Stimulated activated CD4-positive, alpha-beta T cell treated with anti-CD3 and anti-CD28 coated beads, Interleukin-1b, Interleukin-23, amount 100 ng/mL, for 24 hours (primary cell): ENCODE measurements around the gene LCLAT1.
"Not testable (repeated sequence)": the region's sequence is repeated elsewhere in the genome, so short reads cannot be mapped to it uniquely, and the experiment has no call there.

Source experiments
- DNase-seq, 4 experiments: peaks; one replicate each; pipeline ENCODE4 v3.0.0-alpha.2; 2020; ENCODE audit warnings: low read depth in 4 of 4, low spot score in 1 of 4

LCLAT1 gene

DNA sequence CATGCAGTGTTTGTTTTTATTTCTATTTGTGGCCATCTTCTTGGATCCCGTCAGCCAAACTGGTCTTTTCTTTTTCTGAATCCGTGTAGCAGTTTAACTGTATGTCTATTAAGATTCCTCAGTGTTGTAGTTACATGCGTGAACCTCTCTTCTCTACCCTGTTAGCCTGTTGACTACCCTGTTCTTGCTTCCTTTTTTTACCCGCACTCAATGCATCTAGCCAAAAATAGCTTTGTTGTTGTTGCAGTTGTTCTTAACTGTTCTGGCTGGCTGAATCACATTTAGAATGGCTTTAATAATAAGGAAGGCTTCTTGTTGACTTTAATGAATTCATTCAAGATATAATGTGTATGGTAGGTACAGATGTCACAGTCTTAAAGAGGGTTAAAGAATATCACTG, 137.1 kb downstream of the LCLAT1 start:
- DNase-seq, result no peak

DNA sequence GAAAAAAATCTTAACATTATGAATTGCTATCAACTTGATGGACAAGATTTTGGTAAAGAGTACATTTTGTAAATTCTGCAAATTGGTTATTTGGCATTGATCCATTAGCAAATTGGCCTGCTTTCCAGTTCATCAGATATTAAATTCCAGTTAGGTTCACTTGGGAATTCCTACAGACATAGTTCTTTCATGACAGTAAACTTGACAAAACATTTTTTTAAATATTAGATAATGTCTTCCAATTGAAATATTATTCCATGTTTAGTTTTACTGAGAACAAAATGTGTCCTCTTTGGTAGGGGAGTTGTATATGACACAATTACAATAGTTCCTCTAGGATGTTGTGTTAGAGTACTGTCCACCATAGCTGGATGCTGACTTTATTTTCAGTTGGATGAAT, 141.9 kb downstream of the LCLAT1 start:
- DNase-seq, result no peak

DNA sequence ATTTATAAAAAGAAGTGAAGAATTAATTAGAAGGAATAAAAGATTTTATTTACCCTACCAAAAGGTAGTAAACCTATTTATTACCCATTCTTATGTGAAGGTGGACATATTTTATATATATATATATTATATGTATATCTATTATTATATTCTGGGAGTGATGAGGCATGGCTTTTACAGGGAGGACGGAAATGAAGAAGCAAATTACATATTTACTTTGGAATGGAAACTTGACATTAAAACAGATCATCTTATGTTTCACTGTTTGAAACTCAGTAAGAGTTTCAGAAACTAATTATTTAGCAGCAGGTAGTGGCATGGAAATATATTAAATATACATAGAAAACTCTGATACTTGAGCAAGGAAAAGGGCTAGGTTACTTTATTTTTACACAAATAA, 143.4 kb downstream of the LCLAT1 start:
- no peak for DNase-seq

DNA sequence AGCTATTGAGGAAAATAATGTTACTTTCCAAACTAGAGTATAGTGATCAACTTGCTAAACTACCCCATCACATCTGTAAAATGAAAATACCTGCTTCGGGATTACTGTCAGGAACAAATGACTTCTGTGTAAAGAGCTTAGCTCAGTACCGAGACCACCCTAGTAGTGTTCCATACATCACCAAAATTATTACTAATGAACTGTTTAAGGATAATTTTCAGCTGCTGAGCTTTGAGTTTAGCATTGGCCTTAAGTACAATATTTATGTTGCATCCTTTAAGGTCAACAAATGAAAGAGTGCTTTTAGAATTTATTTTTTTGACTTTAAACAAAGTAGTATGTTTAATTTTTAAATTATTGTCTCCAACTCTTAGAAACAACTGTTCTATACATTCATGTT, 144.1 kb downstream of the LCLAT1 start:
- no peak for DNase-seq

DNA sequence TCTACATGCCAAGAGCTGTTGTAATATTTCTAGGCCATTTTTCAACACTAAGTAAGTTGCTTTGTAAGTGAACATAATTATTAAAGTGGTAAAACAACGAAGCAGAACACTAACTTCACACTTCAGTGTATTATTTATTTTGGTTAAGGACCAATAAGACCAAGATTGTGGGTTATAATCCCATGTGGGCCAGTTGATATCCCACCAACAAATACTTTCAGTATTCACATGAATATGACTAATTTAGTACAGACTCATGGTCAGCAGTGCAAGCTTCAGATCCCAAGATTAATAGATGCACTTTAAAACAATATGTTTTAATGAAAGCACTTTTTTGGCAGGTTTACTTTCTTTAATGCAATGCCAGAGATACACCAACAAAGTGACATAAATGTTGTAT, 154.3 kb downstream of the LCLAT1 start:
- no peak for DNase-seq

DNA sequence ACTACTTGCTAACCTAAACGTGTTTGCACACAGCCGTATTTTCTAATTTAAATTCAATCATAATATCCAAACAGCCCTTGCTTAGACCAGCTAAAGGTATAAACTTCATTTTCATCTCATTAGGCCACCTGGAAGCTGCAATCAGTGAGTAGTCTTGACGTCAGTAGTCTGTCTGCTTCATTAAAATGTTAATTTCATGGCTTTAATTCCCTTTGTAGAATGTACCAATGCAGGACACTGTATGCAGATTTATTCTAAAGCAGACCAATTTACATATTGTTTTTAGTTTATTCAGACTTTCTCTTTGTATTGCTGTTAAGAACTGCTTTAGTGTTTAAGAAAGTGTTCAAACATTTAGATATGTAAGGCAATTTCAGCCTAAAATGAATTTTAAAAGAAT, 158.2 kb downstream of the LCLAT1 start:
- DNase-seq, result no peak

DNA sequence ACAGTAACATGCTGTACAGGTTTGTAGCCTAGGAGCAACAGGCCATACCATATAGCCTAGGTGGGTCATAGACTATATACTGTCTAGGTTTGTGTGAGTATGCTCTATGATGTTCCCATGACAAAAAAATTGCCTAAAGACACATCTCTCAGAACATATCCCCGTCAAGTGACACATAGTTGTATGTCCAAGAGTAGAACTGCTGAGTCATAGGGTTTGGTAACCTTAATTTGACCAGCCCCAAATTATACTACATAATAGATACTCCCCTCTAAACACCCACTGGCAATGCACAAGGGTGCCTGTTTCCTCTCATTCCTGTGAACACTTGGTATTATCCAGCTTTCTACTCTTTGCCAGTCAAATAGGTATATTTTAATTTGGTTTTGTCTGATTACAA, 161.6 kb downstream of the LCLAT1 start:
- DNase-seq, result no peak

DNA sequence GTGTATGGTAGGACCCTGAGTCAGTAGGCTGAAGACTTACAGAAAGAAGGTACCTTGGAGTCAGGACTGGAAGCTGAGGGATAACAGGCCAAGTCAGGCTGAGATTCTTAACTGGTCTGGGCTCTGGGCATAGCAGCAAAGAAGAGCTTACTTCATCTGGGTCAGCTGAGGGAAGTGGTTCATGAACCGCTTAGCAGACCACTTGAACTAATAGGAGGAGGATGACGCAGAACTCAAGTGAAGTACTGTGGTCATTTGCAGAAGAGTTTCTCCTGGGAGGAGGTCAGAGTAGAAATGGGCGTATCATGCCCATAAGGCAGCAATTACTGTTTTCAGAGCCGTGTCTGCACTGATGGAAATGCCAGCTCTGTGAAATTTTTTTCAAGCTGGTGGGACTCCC, 164.5 kb downstream of the LCLAT1 start:
- DNase-seq, result no peak

DNA sequence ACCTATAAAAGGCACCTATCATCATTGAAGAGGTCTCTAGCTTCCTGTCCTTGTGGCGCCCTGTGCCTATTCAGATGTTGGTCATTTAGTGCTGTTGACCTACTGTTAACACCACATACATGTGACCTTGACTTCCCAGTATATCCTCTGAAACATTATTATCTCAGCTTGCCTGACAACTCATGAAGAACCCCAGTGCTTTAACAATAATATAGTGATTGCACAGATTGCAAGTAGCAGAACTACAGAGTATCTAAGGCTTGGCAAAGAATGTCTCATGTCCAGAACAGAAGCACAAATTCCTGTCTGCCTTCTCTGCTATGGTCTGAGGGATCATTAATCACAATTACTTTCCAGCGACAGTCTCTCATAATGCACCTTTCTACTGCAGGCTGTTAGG, 165.3 kb downstream of the LCLAT1 start:
- DNase-seq, result no peak

DNA sequence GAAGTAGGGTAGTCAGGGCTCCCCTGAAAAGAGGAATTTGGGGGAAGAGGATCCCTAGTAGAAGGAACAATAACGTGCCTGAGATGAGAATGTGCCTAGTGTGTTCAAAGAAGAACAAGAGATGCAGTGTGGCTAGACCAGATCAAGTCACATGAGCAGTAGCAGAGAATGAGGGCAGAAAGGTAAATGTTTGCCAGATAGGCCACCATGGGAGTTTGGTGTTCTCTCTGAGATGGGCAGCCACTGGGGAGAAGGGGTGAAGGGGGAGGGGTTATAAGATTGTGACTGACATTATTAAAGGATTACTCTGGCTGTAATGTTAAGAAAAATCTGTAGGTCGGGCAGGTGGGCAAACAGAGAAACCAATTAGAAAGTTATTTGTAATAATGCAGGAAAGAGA, 166.0 kb downstream of the LCLAT1 start:
- DNase-seq, result no peak

DNA sequence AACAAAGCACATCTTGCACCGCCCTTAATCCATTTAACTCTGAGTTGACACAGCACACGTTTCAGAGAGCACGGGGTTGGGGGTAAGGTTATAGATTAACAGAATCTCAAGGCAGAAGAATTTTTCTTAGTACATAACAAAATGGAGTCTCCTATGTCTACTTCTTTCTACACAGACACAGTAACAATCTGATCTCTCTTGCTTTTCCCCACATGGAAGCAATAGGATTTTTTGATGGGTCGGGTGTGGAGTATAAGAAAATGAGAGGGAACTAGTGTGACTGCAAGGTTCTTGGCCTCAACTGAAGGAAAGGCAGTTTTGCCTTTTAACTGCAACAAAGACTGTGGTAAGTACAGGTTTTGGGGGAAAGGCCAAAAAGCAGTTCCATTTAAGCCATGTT, 167.2 kb downstream of the LCLAT1 start:
- not testable (repeated sequence) for DNase-seq

DNA sequence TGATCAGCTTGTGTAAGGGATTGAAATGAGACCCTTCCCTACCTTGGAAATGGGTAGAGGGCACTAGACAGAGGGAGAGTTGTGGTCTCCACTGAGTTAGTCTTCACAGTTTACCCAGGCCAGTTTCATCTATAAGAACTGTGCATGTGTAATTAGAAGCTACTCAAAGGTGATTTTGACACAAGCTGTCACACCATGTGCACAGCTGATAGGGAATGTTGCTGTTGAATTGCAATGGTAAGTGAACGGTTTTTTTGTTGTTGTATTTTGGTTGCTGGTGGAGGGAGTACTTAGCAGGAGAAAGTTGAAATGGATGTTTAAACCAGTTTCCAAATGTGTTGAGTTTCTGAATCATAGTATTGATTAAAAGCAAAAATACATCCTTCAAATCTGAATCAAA, 168.9 kb downstream of the LCLAT1 start:
- DNase-seq, result no peak

DNA sequence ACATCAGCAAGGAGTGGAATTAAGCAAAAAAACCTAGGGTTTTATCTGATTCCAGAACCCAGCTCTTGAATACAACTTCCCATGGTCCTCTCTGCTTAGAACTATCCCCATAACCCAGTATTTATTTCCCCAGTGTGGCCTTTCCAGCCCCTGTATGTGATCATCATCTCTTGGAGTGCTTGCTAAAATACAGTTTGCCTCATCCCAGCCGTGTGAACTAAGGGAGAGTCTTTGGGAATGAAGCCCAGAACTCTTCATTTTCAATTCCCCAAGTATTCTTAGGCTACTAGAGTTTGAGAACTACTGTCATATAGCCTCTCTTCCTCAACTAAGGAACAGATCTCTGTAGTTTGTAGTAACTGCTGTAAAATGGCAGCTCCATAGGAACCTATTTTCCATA, 173.1 kb downstream of the LCLAT1 start:
- DNase-seq, result no peak

DNA sequence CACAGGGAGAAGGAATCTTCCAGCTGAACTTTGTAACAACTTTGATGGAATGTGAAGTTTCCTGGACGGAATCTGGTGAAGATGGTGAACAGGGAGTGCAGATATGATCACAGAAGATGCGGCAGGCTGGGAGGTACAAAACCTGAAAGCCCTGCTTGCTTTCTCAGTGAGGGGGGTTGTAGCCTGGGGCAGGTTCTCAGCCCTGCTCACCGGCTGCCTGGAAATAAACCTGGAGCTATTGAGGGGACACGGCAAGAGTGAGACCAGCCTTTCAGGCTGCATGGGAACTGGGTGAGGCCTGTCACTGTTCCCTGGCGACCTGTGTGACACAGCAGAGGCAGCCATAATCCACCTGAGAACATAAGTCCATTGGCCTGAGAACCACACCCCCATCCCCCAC, 174.8 kb downstream of the LCLAT1 start:
- no peak for DNase-seq

DNA sequence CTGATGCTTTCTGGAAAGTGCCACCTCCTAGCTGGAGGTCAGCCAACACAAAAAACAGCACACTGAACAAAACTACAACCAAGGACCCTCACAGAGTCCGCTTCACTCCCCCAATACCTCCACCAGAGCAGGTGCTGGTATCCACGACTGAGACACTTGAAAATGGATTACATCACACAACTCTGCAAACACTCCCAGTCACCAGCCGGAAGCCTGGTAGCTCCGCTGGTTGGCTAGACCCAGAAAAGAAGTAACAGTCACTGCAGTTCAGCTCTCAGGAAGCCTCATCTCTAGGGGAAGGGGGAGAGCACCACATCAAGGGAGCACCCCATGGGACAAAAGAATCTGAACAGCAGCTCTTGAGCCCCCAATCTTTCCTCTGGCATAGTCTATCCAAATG, 175.4 kb downstream of the LCLAT1 start:
- peak in 1 of 4 experiments; percentile 0 for DNase-seq

DNA sequence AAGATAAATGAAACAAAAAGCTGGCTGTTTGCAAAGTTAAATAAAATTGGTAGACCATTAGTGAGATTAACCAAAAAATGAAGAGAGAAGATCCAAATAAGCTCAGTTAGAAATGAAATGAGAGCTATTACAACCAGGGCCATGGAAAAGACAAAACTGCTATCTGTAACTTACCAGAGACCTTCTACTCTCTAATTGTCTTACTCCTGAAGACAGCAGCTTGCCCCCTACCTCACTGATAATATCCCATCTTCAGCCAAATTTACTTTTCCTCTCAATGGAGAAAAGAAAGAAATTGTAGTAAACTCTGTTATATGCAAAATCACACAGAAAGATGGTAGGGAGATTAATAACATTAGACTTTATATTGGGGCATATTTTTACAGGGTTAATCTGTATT, 178.2 kb downstream of the LCLAT1 start:
- no peak for DNase-seq

DNA sequence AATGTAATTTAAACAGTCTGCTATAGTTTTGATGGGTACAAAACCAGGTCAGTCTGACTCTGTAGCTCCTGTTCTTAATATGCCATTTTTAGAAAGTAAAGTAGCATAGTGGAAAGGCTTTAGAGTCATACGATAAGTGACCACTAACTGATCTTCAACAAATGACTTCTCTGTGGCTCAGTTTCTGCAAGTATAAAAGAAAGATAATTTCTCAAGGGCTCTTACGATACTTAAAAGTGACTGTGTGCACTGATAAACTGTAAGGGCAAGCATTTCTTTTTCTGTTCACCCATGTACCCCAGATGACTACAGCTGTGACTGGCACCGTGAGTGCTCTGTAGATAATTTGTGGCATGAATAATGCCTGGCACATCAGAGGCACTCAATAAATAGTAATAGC, 178.7 kb downstream of the LCLAT1 start:
- no peak for DNase-seq

DNA sequence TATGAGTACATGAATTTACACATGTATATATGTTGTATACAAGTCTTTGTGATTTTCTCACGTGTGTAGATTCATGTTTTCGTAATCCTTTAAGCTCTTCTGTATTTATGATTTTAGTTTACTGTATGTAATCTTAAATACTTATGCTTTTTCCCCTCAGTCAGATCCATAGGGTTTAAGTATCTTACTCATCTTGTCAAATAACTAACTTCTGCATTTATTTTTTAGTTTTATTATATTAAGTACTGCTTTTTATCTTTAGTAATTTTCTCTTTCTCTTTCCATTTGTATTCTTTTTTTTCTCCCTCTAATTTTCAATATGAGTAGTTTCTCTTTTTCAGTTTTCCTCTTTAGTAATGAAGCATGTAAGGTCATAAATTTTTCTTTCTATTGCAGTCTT, 179.4 kb downstream of the LCLAT1 start:
- DNase-seq, result no peak

DNA sequence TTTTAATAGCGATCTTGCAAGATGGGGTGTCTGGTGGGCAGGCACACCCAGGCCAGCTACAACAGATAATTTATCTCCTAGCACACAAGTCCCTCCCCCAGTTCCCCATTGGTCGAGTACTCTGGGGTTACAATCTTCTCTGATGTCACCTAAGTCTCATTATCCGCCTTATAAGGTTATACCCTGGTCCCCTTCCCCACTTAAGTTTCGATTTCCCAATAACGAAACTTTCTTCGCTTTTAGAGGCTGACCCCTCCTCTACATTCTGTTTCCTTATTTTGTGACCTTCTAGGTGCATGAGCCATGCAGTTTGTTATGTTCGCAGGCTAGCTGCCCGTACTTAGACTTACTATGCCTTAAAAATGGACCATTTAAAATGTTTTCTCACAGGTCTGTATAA, 180.1 kb downstream of the LCLAT1 start:
- no peak for DNase-seq

DNA sequence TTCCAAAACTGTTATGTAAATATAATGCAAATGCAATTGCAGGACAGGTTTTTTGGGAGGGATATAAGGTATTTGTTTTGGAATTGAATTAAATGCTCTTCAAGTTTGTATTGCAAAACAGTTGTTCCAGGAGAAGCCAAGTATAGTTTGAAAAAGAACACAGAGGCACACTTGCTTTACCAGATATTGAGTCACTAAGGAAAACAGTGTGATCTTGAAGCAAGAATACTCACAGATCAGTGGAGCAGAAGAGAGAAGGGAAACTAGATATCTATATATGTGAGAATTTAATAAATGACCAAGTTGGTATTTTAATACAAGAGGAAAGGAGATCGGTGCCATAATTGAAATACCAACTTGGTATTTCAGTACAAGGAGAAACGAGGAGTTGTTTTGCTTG, 181.3 kb downstream of the LCLAT1 start:
- no peak for DNase-seq

DNA sequence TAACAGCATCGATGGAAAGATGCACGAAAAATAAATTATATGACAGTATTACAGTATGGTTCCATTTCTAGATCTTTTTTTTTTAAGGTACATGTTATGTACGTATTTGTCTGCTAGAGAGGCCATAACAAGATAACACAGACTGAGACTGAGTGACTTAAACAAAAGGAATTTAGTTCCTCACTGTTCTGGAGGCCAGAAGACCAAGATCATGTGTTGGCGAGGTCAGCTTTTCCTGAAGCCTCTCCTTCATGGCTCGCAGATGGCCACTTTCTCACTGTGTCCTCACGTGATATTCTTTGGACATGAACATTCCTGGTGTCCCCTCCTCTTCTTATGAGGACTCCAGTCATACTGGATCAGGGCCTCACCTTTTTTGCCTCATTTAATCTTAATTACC, 182.8 kb downstream of the LCLAT1 start:
- DNase-seq, result no peak

DNA sequence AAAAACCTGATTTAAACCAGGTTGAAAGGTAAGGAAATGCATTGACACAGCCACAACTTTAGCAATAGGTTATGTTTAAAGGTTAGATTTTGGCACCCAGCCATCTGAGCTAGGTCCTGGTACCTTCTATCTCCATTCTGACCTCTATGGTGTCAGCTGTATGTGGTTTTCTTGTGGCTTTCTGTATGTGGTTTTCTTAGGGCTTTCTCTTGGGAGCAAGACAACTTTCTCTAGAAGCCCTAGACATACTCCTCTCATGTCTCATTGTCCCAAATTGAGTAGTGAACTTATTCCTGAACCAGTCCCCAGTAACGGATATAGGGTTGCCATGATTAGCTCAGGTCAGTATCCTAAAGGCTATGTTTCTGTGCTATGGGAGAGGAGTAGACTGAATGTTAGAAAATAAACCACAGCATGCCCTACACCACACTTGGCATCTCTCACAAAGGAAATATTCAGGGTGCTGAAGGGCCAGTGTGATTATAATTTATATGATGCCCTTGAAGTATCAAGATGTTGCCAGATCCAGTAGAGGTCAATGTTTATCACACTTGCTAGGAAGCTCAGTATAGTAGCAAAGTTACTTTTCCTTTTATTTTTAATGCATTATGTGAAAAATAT, 184.1 kb downstream of the LCLAT1 start:
- DNase-seq, result no peak

DNA sequence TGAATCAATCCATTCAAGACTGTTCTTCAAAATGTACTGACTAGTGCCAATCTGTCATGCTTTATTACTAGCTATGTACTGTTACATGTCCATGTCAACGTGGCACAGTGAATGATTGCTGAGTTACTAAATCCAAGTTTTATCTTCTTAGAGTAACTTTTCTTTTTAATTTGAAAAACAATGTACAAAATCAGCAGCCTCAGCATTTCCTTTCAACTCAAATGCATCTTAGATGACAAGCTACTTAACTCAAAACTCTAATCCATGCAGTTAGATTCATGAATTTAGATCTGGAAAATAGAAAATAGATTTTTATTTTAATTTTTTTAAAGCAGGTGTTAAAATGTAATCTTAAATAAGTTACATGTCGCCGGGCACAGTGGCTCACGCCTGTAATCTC, 186.0 kb downstream of the LCLAT1 start:
- no peak for DNase-seq

DNA sequence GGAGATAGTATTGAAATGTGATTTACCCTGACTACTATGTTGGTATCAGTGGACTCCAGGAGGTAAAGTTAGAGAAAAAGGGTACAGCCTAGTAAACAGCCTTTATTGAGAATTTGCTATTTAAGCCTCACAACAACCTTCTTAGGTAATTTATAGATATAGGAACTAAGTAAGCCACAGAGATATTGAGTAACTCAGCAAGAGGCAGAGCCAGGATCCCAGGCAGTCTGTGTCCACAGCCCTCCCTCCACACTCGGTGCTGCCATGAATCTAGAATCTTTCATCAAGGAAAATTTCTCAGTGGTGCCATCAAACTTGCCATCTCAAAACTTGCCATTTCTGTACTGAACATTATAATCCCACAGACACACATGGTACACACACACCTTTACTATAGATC, 189.3 kb downstream of the LCLAT1 start:
- DNase-seq, result no peak
